ENCODE data around the gene PDZD11.
"Not testable (repeated sequence)": the region's sequence is repeated elsewhere in the genome, so short reads cannot be mapped to it uniquely, and the experiment has no call there.

Gene PDZD11

DNA sequence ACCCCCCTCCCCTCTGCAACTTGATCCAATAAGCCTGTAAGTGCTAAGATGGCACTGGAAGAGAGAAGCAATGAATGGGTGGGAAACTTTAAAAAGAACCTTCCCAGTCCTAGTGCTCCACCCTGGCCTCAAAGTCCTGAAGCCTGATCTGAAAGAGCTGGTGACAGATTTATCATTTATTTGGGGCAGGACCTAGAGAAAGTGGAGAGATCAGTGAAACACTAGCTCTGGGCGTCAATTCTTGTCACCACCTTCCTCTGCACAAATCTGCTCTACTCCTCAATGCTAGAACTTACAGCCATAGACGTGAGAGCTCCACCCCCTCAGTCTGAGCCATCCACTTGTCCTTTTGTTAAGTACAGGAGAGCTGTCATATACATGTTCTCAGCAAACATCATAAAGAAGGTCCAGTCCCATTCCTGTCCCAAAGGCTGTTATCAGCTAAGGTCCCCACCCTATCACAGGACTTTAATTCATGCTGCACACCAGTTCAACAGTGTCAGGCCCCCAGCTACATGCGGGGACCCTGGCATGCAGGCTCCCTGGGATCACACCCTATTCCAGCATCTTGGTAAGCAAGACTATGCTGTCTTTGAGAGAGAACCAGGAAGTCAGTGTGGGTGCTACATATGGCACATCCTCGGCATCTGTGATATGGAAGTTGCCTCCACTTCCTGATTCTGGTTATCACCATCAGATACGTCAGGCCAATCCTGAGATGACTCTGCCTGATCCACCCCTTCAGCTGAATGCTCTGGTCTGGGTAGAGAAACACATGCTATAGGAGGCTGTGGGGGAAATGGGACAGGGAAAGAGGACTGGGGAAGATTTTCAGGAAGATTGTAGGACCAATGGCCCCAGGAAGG lies 32.1 kb downstream of the PDZD11 start:
- DNase-seq (ENCODE audit: low read depth) = no peak

DNA sequence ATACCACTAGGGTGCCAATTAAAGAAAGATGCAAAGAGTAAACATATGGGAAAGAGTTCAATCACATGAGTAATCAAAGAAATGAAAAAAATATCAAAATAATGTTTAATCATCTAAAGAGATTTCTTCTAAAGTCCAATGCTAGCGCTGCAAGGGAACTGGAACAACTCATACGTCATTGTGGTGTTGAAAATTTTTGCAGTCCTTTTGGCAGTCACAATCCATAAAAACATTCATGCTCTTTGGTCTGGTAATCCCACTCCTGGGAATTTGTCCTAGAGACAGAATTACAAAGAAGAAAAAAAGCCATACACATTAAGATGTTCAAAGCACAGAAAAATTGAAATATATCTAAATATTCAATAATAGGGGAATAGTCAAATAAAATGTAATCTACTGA lies 34.3 kb downstream of the PDZD11 start:
- DNase-seq (ENCODE audit: low read depth) = no peak

DNA sequence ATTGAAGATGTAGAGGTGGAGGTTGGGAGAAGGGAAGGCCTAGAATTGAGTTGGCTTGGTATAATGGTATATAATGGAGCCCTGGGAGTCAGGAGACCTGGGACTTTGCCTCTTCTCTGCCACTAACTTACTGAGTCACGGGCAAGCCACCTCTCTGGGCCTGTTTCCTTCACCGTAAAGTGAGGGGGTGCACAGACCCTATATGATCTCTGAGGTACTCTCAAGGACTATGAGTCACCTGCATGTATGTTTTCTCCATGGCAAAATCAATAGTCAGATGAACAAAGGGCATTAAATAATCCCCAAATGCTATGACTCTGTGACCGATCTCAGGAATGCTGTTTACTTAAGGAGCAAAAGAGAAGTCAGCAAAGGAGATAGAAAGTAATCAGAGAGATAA lies 34.8 kb downstream of the PDZD11 start:
- no peak for DNase-seq (ENCODE audit: low read depth)

DNA sequence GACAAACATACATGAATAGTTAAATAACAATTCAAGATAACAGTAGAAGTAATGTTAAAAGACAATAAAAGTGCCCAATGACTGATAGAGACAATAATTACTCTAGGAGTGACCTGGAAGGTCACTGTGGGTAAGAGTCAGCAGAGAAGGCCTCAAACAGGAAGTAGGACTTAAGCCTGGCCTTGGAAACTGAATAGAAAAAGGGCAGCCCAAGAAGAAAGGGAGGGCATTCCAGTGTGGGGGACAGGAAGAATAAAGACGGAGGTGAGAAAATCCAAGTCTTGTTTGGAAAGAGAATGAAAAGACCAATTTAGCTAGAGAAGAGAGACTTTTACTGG lies 35.7 kb downstream of the PDZD11 start:
- DNase-seq (ENCODE audit: low read depth) = no peak

DNA sequence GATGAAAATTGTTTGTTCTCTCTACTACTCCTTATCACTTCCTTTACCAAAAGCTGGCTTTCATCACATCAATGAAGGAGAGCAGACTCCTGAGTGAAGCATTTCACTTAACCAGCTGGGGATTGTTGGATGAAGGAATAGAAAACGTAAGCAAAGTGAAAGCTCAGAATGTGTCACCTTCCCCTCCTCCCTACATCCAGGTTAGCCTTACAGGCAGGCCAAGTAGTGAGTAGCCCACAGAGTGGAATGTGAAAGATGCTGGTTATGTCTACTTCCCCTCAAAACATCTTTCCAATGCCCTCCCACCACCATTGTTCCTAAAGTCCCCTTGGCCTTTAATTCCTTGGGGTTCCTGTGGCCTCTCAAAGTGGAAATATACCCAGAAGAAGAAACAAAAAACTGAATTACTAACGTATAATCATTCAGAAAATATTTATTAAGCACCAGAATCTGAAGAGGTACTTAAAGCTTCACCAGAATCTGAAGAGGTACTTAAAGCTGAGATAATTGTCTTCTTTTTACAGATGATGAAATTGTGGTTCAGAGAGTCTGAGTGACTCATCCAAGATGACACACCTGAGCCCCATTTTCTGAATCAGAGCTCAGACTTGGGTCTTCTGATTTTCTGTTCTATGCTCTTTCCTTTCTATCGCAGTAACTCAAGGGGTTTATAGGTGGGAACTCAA lies 36.2 kb downstream of the PDZD11 start:
- DNase-seq (ENCODE audit: low read depth) = no peak

DNA sequence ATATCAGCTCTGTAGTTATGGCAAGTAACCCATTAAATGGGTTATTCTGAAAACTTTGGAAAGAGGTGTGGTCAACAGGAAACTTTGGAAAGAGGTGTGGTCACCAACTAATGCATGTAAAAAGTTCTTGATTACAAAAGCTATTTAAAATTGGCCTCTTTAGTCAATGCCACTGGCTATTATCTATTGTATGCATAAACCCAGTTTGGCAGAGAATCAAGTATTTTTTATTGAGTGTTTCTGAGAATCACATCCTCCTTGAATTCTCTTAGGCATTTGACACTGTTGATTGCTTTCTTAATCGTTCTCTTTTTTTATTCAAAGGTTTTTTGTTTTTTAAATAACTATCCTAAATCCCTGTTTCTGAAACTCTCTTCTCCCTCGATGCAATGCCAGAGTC lies 37.2 kb downstream of the PDZD11 start:
- no peak for DNase-seq (ENCODE audit: low read depth)

DNA sequence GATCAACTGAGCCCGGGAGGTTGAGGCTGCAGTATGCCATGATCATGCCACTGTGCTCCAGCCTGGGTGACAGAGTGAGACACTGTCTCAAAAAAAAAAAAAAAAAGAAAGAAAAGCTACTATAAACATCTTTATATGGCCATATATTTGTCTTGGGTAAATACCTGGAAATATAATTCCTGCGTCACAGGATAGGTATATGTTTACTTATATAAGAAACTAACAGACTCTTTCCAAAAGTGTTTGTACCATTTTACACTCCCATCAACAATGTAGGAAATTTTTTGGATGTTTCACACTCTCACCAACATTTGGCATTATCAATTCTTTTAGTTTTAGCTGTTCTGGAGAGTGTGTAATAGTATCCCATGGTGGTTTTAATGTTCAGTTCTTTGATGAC lies 42.5 kb downstream of the PDZD11 start:
- DNase-seq (ENCODE audit: low read depth) = no peak

DNA sequence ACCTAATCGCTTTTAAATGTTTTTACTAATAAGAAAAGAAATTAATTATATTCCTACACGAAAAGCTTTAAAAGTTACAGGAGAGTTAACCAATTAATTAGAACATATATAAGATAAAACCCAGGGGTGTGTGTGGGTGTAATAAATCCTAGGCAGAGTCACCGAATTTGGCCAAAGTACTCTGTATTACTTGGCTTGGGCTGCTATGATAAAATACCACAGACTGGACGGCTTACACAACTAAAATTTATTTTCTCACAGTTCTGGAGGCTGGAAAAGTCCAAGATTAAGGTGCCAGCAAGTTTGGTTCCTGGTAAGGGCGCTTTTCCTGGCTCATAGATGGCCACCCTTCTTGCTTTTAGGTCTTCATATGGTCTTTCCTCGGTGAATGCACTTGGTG lies 44.8 kb downstream of the PDZD11 start:
- no peak for DNase-seq (ENCODE audit: low read depth)

DNA sequence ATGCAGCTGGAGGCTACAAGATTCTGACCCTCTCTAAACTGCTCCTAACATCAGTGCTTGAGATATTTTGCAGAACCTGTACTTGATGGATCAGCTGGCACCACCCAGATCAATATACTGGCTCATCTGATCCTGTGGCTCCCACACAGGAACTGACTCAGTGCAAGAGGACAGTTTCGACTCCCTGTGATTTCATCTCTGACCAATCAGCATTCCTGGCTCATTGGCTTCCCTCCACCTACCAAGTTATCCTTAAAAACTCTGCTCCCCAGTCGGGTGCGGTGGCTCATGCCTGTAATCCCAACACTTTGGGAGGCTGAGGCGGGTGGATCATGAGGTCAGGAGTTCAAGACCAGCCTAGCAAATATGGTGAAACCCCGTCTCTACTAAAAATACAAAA lies 46.1 kb downstream of the PDZD11 start:
- DNase-seq (ENCODE audit: low read depth) = not testable (repeated sequence)

DNA sequence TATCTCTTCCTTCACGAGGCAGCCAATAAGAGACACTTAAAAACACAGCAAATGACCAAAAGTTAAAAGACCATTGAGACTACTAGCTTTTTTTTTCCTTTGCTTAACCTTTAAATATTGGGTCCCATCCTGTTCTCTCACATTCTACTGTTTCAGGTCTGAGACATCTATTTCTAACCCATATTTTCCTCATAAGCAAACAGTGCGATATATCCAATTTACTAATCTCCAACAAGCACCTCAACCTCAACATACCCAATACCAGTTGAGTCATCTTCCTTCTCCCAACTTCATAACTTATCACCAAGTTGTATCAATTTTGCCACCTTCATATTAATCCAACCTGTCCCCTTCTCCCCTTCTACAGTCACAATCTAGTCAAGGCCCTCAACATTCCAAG lies 48.2 kb downstream of the PDZD11 start:
- DNase-seq (ENCODE audit: low read depth) = no peak

DNA sequence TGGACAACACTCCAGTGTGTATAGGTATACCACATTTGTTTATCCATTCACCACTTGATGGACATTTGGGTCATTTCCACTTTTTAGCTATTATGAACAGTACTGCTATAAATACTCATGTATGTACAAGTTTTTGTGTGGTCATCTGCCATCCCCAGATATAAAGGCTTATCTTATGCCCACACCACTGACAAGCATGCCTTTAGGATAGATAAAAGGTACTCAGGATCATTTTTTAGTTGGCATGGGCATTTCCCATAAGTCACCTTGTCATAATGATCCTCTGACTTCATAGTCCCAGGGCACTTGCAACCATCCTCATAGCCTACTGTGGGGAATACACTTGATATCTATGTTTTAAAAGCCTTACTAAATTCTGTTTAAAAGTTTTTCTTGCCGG lies 49.0 kb downstream of the PDZD11 start:
- DNase-seq (ENCODE audit: low read depth) = no peak
